ENCODE results near the gene DNAJC25. TPM values are rescaled to one million over a fixed set of nuclear protein-coding genes. Genes with fewer than 3 reads are reported as not detected.

Gene DNAJC25
- total and polyA plus RNA-seq, 2 of the 8 experiments (the other 6 are each of a cell fraction or from before 2014, with no cell fraction given), result 2.7 to 6.2 TPM

DNA sequence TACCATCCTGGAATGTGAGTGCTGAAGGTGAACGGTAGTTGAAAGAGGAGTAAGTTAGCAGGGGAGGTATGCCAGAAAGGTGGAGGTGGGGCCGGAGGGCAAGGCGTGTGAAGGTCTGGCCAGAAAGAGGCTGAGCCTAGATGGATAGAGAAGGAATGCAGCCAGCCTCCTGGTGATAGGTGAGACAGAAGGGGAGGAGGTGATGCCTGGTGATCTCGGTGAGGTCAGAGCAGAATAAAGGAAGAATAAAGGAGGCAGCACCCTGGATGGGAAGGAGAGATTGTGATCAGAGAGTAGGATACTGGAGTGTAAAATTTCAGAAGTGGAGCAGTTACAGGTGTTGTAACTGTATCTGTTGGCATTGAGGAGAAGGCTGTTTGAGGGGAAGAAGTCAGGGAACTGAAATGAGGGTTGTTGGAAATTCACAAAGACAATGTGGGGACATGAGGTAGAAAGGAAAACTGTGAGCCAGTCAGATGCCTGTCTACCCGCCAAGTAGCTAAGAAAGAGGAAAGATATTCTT is 32.2 kb downstream of the DNAJC25 start:
- H3K36me3 ChIP-seq (ENCODE audit: control insufficient read depth in 2 of 4, insufficient read depth in 4 of 4, low read length in 3 of 4), result peaks cover 0 to 8% (median 0%) of the 10 kb centered on the region in 4 experiments; a peak in 3 of 8 replicates
- H3K23ac ChIP-seq (ENCODE audit: insufficient read length), result no peak overlapping the region
- H3K4ac ChIP-seq (replicated peaks; ENCODE audit: insufficient read length, low read depth, low read length), result no peak overlapping the region
- no peak overlapping the region for H3K27ac ChIP-seq (ENCODE audit: low read depth, low read length)
- H4K91ac ChIP-seq (replicated peaks; ENCODE audit: insufficient read length, low read length), result no peak overlapping the region
- no peak overlapping the region for H3K14ac ChIP-seq (ENCODE audit: insufficient read length)
- H2BK12ac ChIP-seq (ENCODE audit: low read depth, low read length), result peak overlapping the region; percentile 31; the same call in 1 of the 2 replicates
- H3K56ac ChIP-seq (replicated peaks; ENCODE audit: insufficient read length, low read depth, low read length), result no peak overlapping the region
- peaks cover 5% of the 10 kb centered on the region for H3K79me1 ChIP-seq (ENCODE audit: low read depth, low read length)
- peaks cover 0 to 11% (median 7%) of the 10 kb centered on the region in 4 experiments; a peak in 4 of 7 replicates for H3K4me1 ChIP-seq (replicated peaks in 1 of 4; ENCODE audit: control insufficient read depth in 3 of 4, insufficient read depth in 4 of 4, low read length in 3 of 4)
- peak overlapping the region in 1 of 4 experiments; percentile 25; a peak in 1 of 8 replicates for H3K4me3 ChIP-seq (ENCODE audit: extremely low read depth in 1 of 4, insufficient read depth in 2 of 4, low read depth in 3 of 4, low read length in 4 of 4)
- H2AFZ ChIP-seq (ENCODE audit: low read length), result no peak overlapping the region
- peaks cover 0 to 12% of the 10 kb centered on the region in 2 experiments; a peak in 2 of 4 replicates for H3K79me2 ChIP-seq (ENCODE audit: control insufficient read depth in 1 of 2, insufficient read depth in 2 of 2, low read length in 2 of 2)
- no peak overlapping the region for H4K8ac ChIP-seq (ENCODE audit: extremely low read depth, insufficient read depth, low read length)
- 41% methylated on average over 5 of the region's 5 CpGs; no CpG with 5 or more reads in 1 of the 2 experiments for WGBS, 2 experiments (ENCODE audit: extremely low coverage in 1 of 2, insufficient coverage in 1 of 2, insufficient read length in 1 of 2, insufficient replicate concordance in 2 of 2, low coverage in 1 of 2, low lambda C conversion rate in 2 of 2, missing lambda C conversion rate in 1 of 2)
- ChIA-PET CTCF (ENCODE audit: partially characterized antibody) (interaction anchor here (0.6 to 1.7 kb wide), 4 partner anchors 12 to 887 kb away, joined by 3 to 6 read pairs (median 4); no protein-coding TSS in a partner anchor), POLR2A (ENCODE audit: partially characterized antibody) (interaction anchor here (0.7 kb wide), 1 partner anchor 10 kb away, joined by 3 read pairs; no protein-coding TSS in a partner anchor)
- TF ChIP-seq TEAD4 (IDR thresholded peaks at IDR 0.05; ENCODE audit: low read depth, low read length) (peak; percentile 70), FOSL1 (IDR thresholded peaks at IDR 0.05; ENCODE audit: insufficient read depth, low read depth, low read length) (no peak)
- TF ChIP-seq, protein P1, sequence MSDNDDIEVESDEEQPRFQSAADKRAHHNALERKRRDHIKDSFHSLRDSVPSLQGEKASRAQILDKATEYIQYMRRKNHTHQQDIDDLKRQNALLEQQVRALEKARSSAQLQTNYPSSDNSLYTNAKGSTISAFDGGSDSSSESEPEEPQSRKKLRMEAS (IDR thresholded peaks at IDR 0.05), result 0 out of 2 replicates have a peak, but pooled peaks have one; percentile 14
- FAIRE-seq, result no peak
- no peak overlapping the region for H2BK20ac ChIP-seq (ENCODE audit: low read length)
- no peaks in the 10 kb centered on the region for H3K27me3 ChIP-seq (replicated peaks in 1 of 4; ENCODE audit: control insufficient read depth in 3 of 4, extremely low read depth in 1 of 4, insufficient read depth in 3 of 4, low read length in 3 of 4)
- H2BK120ac ChIP-seq (replicated peaks; ENCODE audit: low read depth, low read length), result no peak overlapping the region
- peak overlapping the region; percentile 14; the same call in 1 of the 2 replicates for H3K18ac ChIP-seq (ENCODE audit: extremely low read depth, low read length)
- no peak overlapping the region for H4K5ac ChIP-seq (ENCODE audit: insufficient read length, low read depth, low read length)
- H3K4me2 ChIP-seq (ENCODE audit: insufficient read depth in 1 of 2, low read depth in 2 of 2, low read length in 2 of 2), result peak overlapping the region; percentile 80 to 99
- H4K20me1 ChIP-seq (replicated peaks in 1 of 2; ENCODE audit: control insufficient read depth in 1 of 2, insufficient read depth in 2 of 2, low read length in 2 of 2), result peaks cover 0 to 4% of the 10 kb centered on the region in 2 experiments
- peak; percentile 41 to 55 for DNase-seq (ENCODE audit: low read depth in 1 of 2, low spot score in 2 of 2)
- H3K9me3 ChIP-seq (ENCODE audit: insufficient read depth in 2 of 2, low read depth in 1 of 2, low read length in 1 of 2), result no peaks in the 10 kb centered on the region
- H2BK5ac ChIP-seq (ENCODE audit: low read depth, low read length), result 0 out of 2 replicates have a peak overlapping the region, but pooled peaks have one; percentile 6
- peak overlapping the region in 1 of 4 experiments; percentile 44; a peak in 2 of 7 replicates for H3K9ac ChIP-seq (replicated peaks in 1 of 4; ENCODE audit: extremely low read depth in 1 of 4, low read depth in 3 of 4, low read length in 3 of 4)
- H2AK5ac ChIP-seq (ENCODE audit: low read depth, low read length), result 0 out of 2 replicates have a peak overlapping the region, but pooled peaks have one; percentile 55
- peaks cover 9% of the 10 kb centered on the region for H3K23me2 ChIP-seq (ENCODE audit: low read depth, low read length)
- H2BK15ac ChIP-seq (ENCODE audit: low read length), result no peak overlapping the region
